CD4-positive, alpha-beta T cell treated with Interleukin-6 at 100 ng/mL for 8 hours (primary cell): ENCODE measurements around the gene KBTBD12.

Experiments used
- DNase-seq: peaks from one replicate; pipeline ENCODE4 v3.0.0-alpha.2; 2020; ENCODE audit warnings: mixed read lengths, low spot score

The KBTBD12 gene

GRCh38 chr3:128014548-128014947 is 99.5 kb downstream of the KBTBD12 start:
- DNase-seq = no peak

GRCh38 chr3:128016502-128016901 is 101.5 kb downstream of the KBTBD12 start:
- no peak for DNase-seq

- no peak for DNase-seq
These were observed 106.8 kb downstream of the KBTBD12 start for GRCh38 chr3:128021768-128022372.

- DNase-seq = no peak
These were observed 118.1 kb downstream of the KBTBD12 start for GRCh38 chr3:128033102-128033501.

- DNase-seq = no peak
These were observed 121.1 kb downstream of the KBTBD12 start for GRCh38 chr3:128036119-128036518.
